HG03025 (cell line): ENCODE results near the gene PTF1A.

Experiments used
- ATAC-seq: cut with Tn5 transposase; IDR thresholded peaks from one replicate; pipeline ENCODE4 v1.9.1; 2021; ENCODE audit warnings: mild to moderate bottlenecking, moderate library complexity; ENCODE audit not compliant: unreplicated experiment, low FRiP score

Gene PTF1A

GRCh38 chr10:23191764-23192711, at the start of gene PTF1A:
Gene PTF1A (plus strand): TSS chr10:23192312. CDS start chr10:23192531, 219 bp downstream.
- ATAC-seq: no peak

GRCh38 chr10:23146258-23146657, 45.9 kb upstream of the PTF1A start:
- ATAC-seq: no peak

- ATAC-seq: no peak
Observed at GRCh38 chr10:23147035-23147434, 45.1 kb upstream of the PTF1A start.

GRCh38 chr10:23148214-23148613, 43.9 kb upstream of the PTF1A start:
- ATAC-seq: no peak

GRCh38 chr10:23150091-23150490, 42.0 kb upstream of the PTF1A start:
- ATAC-seq: no peak

GRCh38 chr10:23150610-23151009, 41.5 kb upstream of the PTF1A start:
- no peak for ATAC-seq

GRCh38 chr10:23151071-23151470, 41.0 kb upstream of the PTF1A start:
- no peak for ATAC-seq

GRCh38 chr10:23155169-23155568, 36.9 kb upstream of the PTF1A start:
- no peak for ATAC-seq

GRCh38 chr10:23156447-23157150, 35.5 kb upstream of the PTF1A start:
- ATAC-seq: no peak

- ATAC-seq: no peak
Observed at GRCh38 chr10:23157239-23157681, 34.9 kb upstream of the PTF1A start.

- peak; percentile 63 for ATAC-seq
Observed at GRCh38 chr10:23157691-23158369, 34.3 kb upstream of the PTF1A start.

- ATAC-seq: peak; percentile 76
Observed at GRCh38 chr10:23158370-23158769, 33.7 kb upstream of the PTF1A start.

GRCh38 chr10:23171232-23171876, 20.8 kb upstream of the PTF1A start:
- ATAC-seq: no peak

GRCh38 chr10:23172429-23173213, 19.5 kb upstream of the PTF1A start:
- ATAC-seq: no peak

GRCh38 chr10:23173214-23174073, 18.7 kb upstream of the PTF1A start:
- ATAC-seq: no peak

GRCh38 chr10:23174074-23174976, 17.8 kb upstream of the PTF1A start:
- no peak for ATAC-seq

- ATAC-seq: no peak
Observed at GRCh38 chr10:23174977-23175512, 17.1 kb upstream of the PTF1A start.
